ENCODE data around the gene AFF3. TPM values are rescaled to one million over a fixed set of nuclear protein-coding genes. Genes with fewer than 3 reads are reported as not detected.

The AFF3 gene
- total and polyA plus RNA-seq, 2 of the 4 experiments (the other 2 are of a cell fraction): 12.9 to 14.3 TPM

DNA sequence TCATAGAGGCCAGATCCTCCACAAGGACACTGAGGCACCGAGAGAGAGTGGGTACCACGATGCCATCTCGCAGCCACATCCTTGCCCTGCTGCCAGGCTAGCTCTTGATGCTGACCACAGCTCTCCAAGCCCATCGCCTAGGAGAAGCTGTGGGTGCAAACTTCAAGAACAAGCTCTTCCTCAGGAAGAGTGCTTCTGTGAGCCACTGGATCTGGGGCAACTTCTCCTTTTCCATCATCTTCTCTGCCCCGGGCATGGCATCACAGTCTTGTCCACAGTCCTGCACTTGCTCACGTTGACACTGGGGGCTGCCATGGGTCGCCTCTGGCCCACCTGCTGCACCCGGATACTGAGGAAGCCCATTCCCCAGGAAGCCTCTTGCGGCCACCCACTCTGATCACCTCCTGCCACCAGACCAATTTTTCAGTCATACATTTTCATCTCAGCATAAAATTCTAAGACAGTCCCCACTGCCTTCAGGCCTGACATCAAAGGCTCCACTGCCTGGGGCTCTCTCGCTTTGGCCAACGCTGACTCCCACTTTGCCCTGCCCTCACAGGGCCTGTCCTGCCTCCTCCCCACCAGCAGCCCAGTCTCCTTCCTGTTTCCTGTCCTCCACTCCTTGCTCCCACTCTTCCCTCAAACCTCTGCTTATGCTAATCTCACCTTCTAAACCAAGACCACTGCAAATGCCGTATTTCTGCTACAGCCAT is 243.9 kb downstream of the AFF3 start (continued):
- TF ChIP-seq, protein P1, sequence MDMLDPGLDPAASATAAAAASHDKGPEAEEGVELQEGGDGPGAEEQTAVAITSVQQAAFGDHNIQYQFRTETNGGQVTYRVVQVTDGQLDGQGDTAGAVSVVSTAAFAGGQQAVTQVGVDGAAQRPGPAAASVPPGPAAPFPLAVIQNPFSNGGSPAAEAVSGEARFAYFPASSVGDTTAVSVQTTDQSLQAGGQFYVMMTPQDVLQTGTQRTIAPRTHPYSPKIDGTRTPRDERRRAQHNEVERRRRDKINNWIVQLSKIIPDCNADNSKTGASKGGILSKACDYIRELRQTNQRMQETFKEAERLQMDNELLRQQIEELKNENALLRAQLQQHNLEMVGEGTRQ (IDR thresholded peaks at IDR 0.05; ENCODE audit: low read depth, low read length): no peak

DNA sequence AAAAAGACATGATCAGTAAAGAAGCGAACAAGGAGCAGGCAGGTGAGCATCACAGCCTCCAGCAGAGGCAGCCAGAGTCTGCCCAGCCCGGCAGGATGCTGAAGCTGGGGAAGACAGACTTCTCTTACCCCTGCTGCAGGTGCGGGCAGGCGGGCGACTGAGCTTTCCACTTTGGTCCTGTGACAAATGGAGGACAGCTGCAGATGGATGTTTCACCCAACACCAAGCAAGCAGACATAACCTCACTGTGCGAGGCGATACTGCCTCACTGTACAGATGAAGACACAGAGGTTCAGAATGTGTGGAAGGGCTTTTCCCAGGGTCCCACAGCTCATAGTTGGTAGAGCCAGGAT is 251.0 kb downstream of the AFF3 start:
- Histone ChIP-seq H4K8ac (ENCODE audit: low read depth in 2 of 2, low read length in 2 of 2) (peak overlapping the region in 1 of 2 experiments; percentile 11; a peak in 1 of 4 replicates), H2BK5ac (ENCODE audit: low read depth, low read length, poor library complexity, severe bottlenecking) (no peak overlapping the region), H3K56ac (ENCODE audit: extremely low read depth, insufficient read depth, low read length) (no peak overlapping the region), H3K27ac (ENCODE audit: insufficient read depth, low read length) (no peak overlapping the region), H3K9me3 (ENCODE audit: control insufficient read depth, insufficient read depth, low read length) (no peaks in the 10 kb centered on the region), H3K23ac (ENCODE audit: low read depth, low read length) (no peak overlapping the region), H4K20me1 (ENCODE audit: insufficient read depth, low read length) (no peaks in the 10 kb centered on the region), H2AFZ (replicated peaks; ENCODE audit: low read length, poor library complexity) (no peak overlapping the region), H3K27me3 (ENCODE audit: control insufficient read depth, insufficient read depth, low read length) (no peaks in the 10 kb centered on the region), H2BK20ac (ENCODE audit: low read depth, low read length) (no peak overlapping the region; the same call in 1 of the 2 replicates), H3K4me2 (ENCODE audit: low read depth, low read length) (no peak overlapping the region), H3K79me1 (ENCODE audit: low read depth in 1 of 2, low read length in 2 of 2) (peaks cover 0 to 9% of the 10 kb centered on the region in 2 experiments; a peak in 1 of 4 replicates), H3K14ac (replicated peaks; ENCODE audit: low read depth, low read length) (no peak overlapping the region), H3K4ac (ENCODE audit: low read depth, low read length) (no peak overlapping the region; the same call in 1 of the 2 replicates), H2AK9ac (replicated peaks; ENCODE audit: low read depth, low read length, poor library complexity) (no peak overlapping the region), H2BK120ac (ENCODE audit: low read depth, low read length) (no peak overlapping the region), H3K9me1 (ENCODE audit: insufficient read depth, low read length) (peaks cover 7% of the 10 kb centered on the region), H2AK5ac (ENCODE audit: low read depth, low read length) (peak overlapping the region; percentile 17; the same call in 1 of the 2 replicates), H3K4me3 (ENCODE audit: insufficient read depth, low read depth, low read length) (no peak overlapping the region), H2BK15ac (ENCODE audit: low read depth, low read length) (0 out of 3 replicates have a peak overlapping the region, but pooled peaks have one; percentile 11), H3K36me3 (ENCODE audit: control insufficient read depth, insufficient read depth, low read length) (peaks cover 2% of the 10 kb centered on the region; the same call in 1 of the 2 replicates), H4K91ac (ENCODE audit: insufficient read depth, low read depth, low read length) (peak overlapping the region; percentile 70; the same call in 1 of the 2 replicates), H3K18ac (ENCODE audit: low read depth, low read length) (no peak overlapping the region), H3K9ac (ENCODE audit: low read depth, low read length) (no peak overlapping the region), H4K5ac (ENCODE audit: low read depth, low read length) (no peak overlapping the region), H3K4me1 (ENCODE audit: control insufficient read depth, insufficient read depth, low read length) (peaks cover 5% of the 10 kb centered on the region)
- POLR2A ChIA-PET (ENCODE audit: unreplicated experiment): interaction anchor here (0.5 kb wide), 1 partner anchor 94 kb away, joined by 3 read pairs; no protein-coding TSS in a partner anchor
- CTCF ChIA-PET: interaction anchor here (0.8 kb wide), 1 partner anchor 21 kb away, joined by 3 read pairs; no protein-coding TSS in a partner anchor
- no peak for TF ChIP-seq NFE2L2 (IDR thresholded peaks at IDR 0.05; ENCODE audit: low read depth, low read length)
- TF ChIP-seq, protein P2, sequence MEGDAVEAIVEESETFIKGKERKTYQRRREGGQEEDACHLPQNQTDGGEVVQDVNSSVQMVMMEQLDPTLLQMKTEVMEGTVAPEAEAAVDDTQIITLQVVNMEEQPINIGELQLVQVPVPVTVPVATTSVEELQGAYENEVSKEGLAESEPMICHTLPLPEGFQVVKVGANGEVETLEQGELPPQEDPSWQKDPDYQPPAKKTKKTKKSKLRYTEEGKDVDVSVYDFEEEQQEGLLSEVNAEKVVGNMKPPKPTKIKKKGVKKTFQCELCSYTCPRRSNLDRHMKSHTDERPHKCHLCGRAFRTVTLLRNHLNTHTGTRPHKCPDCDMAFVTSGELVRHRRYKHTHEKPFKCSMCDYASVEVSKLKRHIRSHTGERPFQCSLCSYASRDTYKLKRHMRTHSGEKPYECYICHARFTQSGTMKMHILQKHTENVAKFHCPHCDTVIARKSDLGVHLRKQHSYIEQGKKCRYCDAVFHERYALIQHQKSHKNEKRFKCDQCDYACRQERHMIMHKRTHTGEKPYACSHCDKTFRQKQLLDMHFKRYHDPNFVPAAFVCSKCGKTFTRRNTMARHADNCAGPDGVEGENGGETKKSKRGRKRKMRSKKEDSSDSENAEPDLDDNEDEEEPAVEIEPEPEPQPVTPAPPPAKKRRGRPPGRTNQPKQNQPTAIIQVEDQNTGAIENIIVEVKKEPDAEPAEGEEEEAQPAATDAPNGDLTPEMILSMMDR (conservative IDR thresholded peaks at IDR 0.05; ENCODE audit: low read depth, low read length): no peak
- no peak for TF ChIP-seq RFX5 (IDR thresholded peaks at IDR 0.05; ENCODE audit: low read depth, low read length)
- TF ChIP-seq RAD21 (IDR thresholded peaks at IDR 0.05; ENCODE audit: low read length): no peak
- DNase-seq (no peak), ATAC-seq (ENCODE audit: low read depth) (no peak)
- no TSS peak for BruUV-seq (replicated peaks)
- 80% methylated on average over 1 of the region's 7 CpGs; no CpG with 5 or more reads in 1 of the 2 experiments for WGBS, 2 experiments (ENCODE audit: extremely low coverage in 2 of 2, insufficient read length in 1 of 2)
- dilution Hi-C loops (cut with HindIII; ENCODE audit: low sequenced_read_pairs, unreplicated experiment) (no loop called here), in situ Hi-C loops (cut with MboI; ENCODE audit: low sequenced_read_pairs) (no loop called here), intact Hi-C loops (cut with micrococcal nuclease) (no loop called here)

All from IMR-90 (cell line).